Measurements from ENCODE around the gene HOXC6. TPM values are rescaled to one million over a fixed set of nuclear protein-coding genes. Genes with fewer than 3 reads are reported as not detected.

HOXC6 gene
- total and polyA plus RNA-seq, 9 of the 15 experiments (the other 6 are each of a cell fraction or from before 2014, with no cell fraction given): 0.06 to 4.0 (median 1.4) TPM

DNA sequence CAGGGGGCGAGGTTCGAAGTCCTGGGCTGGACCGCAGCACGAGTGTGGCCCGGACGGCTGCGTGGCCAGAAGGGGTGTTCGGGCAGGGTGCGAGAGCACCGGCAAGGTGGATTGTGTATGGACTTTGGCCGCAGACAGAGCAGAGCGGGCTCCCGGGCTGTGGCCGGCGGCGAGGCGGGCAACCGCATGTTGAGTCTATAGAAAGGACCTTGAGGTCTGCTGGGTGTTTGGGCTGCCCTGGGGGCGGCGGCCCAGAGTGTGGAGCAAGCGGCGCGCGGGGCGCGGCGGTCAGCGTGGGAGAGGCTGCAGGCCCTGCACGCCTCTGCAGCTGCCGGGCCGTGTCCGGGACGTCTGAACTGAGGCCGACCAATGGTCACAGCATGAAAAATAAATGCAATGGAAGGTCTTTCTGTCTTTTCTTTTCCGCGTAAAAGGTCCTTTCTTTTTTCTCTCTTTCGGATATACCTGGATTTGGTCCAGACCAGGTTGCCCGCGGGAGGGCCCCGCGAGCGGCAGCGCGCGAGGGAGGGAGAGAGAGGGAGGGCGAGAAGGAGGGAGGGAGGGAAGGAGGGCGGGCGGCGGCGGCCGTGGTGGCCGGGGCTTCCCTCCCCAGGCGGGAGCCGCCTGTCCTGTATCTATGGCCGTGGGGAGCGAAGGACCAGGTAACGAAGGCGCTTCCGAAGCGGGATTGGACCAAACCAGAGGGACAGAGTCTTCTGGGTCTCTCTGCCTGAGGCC, 33.8 kb upstream of the HOXC6 start (continued):
- TF ChIP-seq, protein P1, sequence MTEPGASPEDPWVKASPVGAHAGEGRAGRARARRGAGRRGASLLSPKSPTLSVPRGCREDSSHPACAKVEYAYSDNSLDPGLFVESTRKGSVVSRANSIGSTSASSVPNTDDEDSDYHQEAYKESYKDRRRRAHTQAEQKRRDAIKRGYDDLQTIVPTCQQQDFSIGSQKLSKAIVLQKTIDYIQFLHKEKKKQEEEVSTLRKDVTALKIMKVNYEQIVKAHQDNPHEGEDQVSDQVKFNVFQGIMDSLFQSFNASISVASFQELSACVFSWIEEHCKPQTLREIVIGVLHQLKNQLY (CRISPR knock-in tag; conservative IDR thresholded peaks at IDR 0.05): no peak
- TF ChIP-seq, protein P2, sequence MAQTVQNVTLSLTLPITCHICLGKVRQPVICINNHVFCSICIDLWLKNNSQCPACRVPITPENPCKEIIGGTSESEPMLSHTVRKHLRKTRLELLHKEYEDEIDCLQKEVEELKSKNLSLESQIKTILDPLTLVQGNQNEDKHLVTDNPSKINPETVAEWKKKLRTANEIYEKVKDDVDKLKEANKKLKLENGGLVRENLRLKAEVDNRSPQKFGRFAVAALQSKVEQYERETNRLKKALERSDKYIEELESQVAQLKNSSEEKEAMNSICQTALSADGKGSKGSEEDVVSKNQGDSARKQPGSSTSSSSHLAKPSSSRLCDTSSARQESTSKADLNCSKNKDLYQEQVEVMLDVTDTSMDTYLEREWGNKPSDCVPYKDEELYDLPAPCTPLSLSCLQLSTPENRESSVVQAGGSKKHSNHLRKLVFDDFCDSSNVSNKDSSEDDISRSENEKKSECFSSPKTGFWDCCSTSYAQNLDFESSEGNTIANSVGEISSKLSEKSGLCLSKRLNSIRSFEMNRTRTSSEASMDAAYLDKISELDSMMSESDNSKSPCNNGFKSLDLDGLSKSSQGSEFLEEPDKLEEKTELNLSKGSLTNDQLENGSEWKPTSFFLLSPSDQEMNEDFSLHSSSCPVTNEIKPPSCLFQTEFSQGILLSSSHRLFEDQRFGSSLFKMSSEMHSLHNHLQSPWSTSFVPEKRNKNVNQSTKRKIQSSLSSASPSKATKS (CRISPR knock-in tag; IDR thresholded peaks at IDR 0.05): no peak
- TF ChIP-seq TSC22D4 (tag; IDR thresholded peaks at IDR 0.05) (no peak), ETV1 (tag; conservative IDR thresholded peaks at IDR 0.05; ENCODE audit: low read depth) (no peak), PPARD (CRISPR knock-in tag; IDR thresholded peaks at IDR 0.05) (no peak), NEUROD1 (IDR thresholded peaks at IDR 0.05; ENCODE audit: borderline replicate concordance, low read depth, low read length, partially characterized antibody) (no peak), ZNF174 (CRISPR knock-in tag; IDR thresholded peaks at IDR 0.05) (no peak), ZNF224 (CRISPR knock-in tag; IDR thresholded peaks at IDR 0.05) (no peak), CHD1 (IDR thresholded peaks at IDR 0.05; ENCODE audit: low read length) (no peak), ZNF584 (CRISPR knock-in tag; IDR thresholded peaks at IDR 0.05; ENCODE audit: low read depth) (no peak), FOXM1 (IDR thresholded peaks at IDR 0.05; ENCODE audit: low read depth) (no peak), FOXM1 (CRISPR knock-in tag; IDR thresholded peaks at IDR 0.05; ENCODE audit: low read depth) (no peak; the same call in 1 of the 2 replicates), TCF7L2 (IDR thresholded peaks at IDR 0.05; ENCODE audit: low read depth, low read length) (no peak), ZNF121 (CRISPR knock-in tag; conservative IDR thresholded peaks at IDR 0.05) (no peak), TRIM28 (IDR thresholded peaks at IDR 0.05) (no peak), DDX20 (tag; IDR thresholded peaks at IDR 0.05; ENCODE audit: low read depth) (no peak), HMGN3 (IDR thresholded peaks at IDR 0.05; ENCODE audit: borderline replicate concordance, extremely low read depth, insufficient read length, low read depth, low read length) (no peak)
- TF ChIP-seq, protein P3, sequence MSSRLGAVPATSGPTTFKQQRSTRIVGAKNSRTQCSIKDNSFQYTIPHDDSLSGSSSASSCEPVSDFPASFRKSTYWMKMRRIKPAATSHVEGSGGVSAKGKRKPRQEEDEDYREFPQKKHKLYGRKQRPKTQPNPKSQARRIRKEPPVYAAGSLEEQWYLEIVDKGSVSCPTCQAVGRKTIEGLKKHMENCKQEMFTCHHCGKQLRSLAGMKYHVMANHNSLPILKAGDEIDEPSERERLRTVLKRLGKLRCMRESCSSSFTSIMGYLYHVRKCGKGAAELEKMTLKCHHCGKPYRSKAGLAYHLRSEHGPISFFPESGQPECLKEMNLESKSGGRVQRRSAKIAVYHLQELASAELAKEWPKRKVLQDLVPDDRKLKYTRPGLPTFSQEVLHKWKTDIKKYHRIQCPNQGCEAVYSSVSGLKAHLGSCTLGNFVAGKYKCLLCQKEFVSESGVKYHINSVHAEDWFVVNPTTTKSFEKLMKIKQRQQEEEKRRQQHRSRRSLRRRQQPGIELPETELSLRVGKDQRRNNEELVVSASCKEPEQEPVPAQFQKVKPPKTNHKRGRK (tag; IDR thresholded peaks at IDR 0.05): peak; percentile 61
- TF ChIP-seq, protein P4, sequence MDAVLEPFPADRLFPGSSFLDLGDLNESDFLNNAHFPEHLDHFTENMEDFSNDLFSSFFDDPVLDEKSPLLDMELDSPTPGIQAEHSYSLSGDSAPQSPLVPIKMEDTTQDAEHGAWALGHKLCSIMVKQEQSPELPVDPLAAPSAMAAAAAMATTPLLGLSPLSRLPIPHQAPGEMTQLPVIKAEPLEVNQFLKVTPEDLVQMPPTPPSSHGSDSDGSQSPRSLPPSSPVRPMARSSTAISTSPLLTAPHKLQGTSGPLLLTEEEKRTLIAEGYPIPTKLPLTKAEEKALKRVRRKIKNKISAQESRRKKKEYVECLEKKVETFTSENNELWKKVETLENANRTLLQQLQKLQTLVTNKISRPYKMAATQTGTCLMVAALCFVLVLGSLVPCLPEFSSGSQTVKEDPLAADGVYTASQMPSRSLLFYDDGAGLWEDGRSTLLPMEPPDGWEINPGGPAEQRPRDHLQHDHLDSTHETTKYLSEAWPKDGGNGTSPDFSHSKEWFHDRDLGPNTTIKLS (IDR thresholded peaks at IDR 0.05; ENCODE audit: borderline replicate concordance, low read depth): no peak
- TF ChIP-seq, protein P5, sequence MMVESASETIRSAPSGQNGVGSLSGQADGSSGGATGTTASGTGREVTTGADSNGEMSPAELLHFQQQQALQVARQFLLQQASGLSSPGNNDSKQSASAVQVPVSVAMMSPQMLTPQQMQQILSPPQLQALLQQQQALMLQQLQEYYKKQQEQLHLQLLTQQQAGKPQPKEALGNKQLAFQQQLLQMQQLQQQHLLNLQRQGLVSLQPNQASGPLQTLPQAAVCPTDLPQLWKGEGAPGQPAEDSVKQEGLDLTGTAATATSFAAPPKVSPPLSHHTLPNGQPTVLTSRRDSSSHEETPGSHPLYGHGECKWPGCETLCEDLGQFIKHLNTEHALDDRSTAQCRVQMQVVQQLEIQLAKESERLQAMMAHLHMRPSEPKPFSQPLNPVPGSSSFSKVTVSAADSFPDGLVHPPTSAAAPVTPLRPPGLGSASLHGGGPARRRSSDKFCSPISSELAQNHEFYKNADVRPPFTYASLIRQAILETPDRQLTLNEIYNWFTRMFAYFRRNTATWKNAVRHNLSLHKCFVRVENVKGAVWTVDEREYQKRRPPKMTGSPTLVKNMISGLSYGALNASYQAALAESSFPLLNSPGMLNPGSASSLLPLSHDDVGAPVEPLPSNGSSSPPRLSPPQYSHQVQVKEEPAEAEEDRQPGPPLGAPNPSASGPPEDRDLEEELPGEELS (CRISPR knock-in tag; IDR thresholded peaks at IDR 0.05; ENCODE audit: borderline replicate concordance): no peak
